ENCODE data around the gene FAM168A. TPM values are rescaled to one million over a fixed set of nuclear protein-coding genes. Genes with fewer than 3 reads are reported as not detected.

The FAM168A gene
- total and polyA plus RNA-seq, 2 donors = 29.0 to 31.4 TPM

DNA sequence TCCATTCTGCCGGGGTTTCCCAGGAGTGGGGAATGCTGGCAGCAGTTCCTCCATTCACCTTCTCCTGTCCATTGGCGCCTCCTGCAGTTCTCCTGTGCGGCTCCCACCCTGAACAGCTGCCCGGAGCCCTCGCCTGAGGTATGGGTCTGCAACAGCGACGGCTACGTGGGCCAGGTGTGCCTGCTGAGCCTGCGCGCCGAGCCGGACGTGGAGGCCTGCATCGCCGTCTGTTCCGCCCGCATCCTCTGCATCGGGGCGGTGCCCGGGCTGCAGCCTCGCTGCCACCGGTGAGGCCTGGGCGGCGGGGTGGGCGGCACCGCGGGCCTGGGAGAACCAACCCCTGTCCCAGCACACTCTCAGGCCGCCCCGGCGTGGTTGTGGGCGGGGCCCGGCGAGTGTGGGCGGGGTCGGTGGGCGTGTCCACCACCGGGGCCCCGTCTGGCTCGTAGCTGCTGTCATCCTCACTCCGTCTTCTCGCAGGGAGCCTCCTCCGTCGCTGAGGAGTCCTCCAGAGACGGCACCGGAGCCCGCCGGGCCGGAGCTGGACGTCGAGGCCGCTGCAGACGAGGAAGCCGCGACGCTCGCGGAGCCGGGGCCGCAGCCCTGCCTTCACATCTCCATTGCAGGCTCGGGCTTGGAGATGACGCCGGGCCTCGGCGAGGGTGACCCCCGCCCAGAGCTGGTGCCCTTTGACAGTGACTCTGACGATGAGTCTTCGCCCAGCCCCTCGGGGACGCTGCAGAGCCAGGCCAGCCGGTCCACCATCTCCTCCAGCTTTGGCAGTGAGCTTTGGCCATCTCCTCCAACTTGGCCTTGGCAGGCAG, 235.7 kb downstream of the FAM168A start:
- H3K4me3 ChIP-seq (ENCODE audit: low read depth, low read length) = no peak overlapping the region
- H3K4me1 ChIP-seq (ENCODE audit: insufficient read depth) = no peaks in the 10 kb centered on the region
- no peak for DNase-seq (ENCODE audit: extremely low spot score)
- 74% methylated on average over 70 of the region's 70 CpGs for WGBS
- H3K27ac ChIP-seq (ENCODE audit: low read depth) = no peak overlapping the region
- no peaks in the 10 kb centered on the region for H3K36me3 ChIP-seq (ENCODE audit: insufficient read depth)

DNA sequence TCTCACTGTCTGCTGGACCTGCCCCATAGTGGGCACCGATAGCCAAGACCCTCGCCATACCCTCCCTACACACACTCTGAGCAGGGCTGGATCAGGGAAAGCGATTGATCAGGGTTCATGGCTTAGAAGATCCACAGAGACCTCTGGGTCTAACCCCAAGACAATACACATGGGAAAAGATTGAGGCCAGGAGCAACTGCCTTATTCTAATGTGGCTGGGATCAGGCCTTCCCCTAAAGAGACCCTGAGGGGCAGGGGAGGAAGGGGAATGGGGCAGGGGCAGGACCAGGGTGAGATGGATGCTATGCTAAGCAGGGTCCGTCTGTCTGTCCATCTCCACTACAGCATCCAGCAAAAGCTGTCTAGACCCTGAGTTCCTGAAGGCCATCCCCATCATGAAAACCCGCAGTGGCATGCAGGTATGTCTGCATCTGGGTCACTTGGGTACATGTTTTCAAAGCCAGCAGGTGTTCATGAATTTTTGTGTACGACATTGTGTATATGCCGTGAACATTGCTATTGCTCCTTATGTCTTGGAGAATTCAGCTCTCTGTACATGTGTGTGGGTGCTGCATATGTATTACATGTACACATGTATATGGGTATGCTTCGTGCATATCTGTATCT, 237.1 kb downstream of the FAM168A start:
- Histone ChIP-seq H3K4me3 (ENCODE audit: low read depth, low read length) (no peak overlapping the region), H3K4me1 (ENCODE audit: insufficient read depth) (no peaks in the 10 kb centered on the region), H3K27ac (ENCODE audit: low read depth) (no peak overlapping the region), H3K36me3 (ENCODE audit: insufficient read depth) (no peaks in the 10 kb centered on the region)
- no peak for DNase-seq (ENCODE audit: extremely low spot score)
- 95% methylated on average over 8 of the region's 8 CpGs for WGBS

DNA sequence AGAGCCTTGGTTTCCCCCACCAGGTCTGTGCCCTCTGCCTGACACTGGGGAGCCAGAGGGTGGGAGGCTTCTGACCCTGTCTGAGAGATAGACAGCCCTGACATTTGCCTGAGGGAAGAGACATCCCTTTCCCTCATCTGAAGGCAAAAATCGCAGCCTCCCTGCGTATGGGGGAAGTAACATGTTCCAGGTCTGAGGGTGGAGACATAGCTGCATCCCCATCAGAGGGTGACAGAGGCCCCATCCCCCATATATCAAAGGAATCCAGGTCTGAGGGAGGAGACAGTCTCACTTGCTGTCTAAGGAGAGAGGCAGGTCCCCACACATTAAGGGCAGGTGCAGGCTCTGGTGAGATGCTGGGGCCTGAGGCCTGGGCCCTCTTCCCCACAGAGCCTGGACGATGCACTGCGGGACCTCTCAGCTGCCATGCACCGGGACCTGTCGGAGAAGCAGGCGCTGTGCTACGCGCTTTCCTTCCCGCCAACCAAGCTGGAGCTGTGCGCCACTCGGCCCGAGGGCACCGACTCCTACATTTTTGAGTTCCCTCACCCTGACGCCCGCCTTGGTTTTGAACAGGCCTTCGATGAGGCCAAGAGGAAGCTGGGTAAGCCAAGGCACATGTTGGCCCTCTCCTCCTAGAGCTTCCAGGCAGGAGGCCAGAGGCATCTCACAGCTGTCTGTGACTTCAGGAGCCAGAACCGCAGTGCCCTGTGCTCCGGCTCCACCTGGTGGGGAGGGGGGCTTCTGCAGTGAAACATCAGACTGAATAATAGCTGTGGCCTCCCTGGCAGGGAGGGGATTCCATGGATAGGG, 237.8 kb downstream of the FAM168A start:
- 80% methylated on average over 19 of the region's 19 CpGs for WGBS
- H3K27ac ChIP-seq (ENCODE audit: low read depth) = no peak overlapping the region
- no peaks in the 10 kb centered on the region for H3K36me3 ChIP-seq (ENCODE audit: insufficient read depth)
- no peak overlapping the region for H3K4me3 ChIP-seq (ENCODE audit: low read depth, low read length)
- no peak for DNase-seq (ENCODE audit: extremely low spot score)
- no peaks in the 10 kb centered on the region for H3K4me1 ChIP-seq (ENCODE audit: insufficient read depth)

DNA sequence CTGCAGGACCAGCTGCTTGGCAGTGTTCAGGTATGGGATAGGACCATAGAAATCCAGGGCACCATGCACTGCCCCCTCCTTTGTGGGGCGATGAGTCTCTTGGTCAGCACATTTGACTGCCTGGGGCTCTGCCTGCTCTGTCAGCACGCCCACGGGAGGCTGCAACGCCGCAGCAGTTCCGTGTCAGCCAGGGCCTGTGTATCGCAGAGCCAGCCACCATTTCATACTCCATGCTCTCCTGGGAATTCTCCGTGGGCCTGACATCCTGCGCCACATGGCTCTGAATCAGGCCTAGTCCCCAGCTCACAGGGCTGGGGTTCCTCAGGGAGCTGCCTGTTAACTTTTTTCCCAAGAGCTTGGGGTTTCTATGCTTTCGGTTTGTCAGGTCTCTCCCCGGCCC, 238.6 kb downstream of the FAM168A start:
- H3K4me1 ChIP-seq (ENCODE audit: insufficient read depth) = no peaks in the 10 kb centered on the region
- no peak overlapping the region for H3K27ac ChIP-seq (ENCODE audit: low read depth)
- no peaks in the 10 kb centered on the region for H3K36me3 ChIP-seq (ENCODE audit: insufficient read depth)
- H3K4me3 ChIP-seq (ENCODE audit: low read depth, low read length) = no peak overlapping the region
- no peak for DNase-seq (ENCODE audit: extremely low spot score)
- 81% methylated on average over 11 of the region's 11 CpGs for WGBS

DNA sequence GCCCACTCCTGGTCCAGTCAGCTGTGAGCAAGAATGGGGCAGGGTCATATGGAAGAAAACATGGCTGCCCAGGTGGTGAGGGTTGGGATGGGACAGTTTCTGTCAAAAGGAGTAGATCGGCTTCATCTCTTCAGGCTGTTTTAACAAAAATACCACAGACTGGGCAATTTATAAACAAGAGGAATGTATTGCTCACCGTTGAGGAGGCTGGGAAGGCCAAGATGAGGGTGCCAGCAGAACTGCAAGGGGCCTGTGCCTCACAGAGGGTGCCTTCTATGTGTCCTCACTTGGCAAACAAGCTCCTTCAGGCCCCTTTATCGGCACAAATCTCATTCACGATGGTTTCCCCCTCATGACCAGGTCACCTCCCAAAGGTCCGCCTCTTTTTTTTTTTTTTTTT, 239.8 kb downstream of the FAM168A start:
- WGBS = 66% methylated on average over 5 of the region's 5 CpGs
- H3K36me3 ChIP-seq (ENCODE audit: insufficient read depth) = no peaks in the 10 kb centered on the region
- H3K4me3 ChIP-seq (ENCODE audit: low read depth, low read length) = no peak overlapping the region
- H3K4me1 ChIP-seq (ENCODE audit: insufficient read depth) = no peaks in the 10 kb centered on the region
- DNase-seq (ENCODE audit: extremely low spot score) = no peak
- no peak overlapping the region for H3K27ac ChIP-seq (ENCODE audit: low read depth)

DNA sequence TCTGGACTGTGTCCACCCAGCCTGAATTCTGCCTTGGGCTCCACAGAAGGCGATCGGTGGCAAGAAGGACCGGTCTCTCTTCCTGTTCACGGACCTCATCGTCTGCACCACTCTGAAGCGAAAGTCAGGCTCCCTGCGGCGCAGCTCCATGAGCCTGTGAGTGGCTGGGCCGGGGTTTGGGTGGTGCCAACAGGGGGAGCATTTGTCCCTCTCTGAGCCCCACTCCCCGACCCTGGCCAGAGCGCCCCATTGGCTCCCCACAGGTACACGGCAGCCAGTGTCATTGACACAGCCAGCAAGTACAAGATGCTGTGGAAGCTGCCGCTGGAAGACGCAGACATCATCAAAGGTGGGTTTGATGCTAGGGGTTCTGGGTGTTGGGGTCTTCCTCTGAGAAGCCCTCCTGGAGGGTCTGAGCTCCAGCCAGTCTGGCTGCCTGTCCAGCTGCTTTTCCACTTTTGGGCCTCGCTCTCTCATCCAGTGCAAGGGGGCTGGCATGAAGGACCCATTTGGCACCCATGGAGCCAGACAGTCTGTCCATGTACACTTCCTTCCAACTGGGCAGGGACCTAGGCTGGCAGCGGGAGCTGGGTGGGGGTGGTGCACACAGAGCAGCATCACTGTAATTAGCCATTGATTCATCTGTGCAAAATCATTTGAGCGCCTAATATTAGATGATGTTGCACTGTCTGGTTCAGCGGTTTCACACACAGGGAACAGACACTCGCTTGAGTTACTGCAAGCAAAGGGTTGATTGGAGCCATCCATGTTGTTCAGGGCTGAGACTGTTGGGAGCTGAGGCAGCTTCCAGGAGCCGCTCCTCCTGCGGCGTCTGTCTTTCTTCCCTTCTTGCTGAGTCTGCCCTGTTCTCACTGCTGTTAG, 240.7 kb downstream of the FAM168A start:
- H3K27ac ChIP-seq (ENCODE audit: low read depth) = no peak overlapping the region
- 91% methylated on average over 22 of the region's 22 CpGs for WGBS
- H3K4me3 ChIP-seq (ENCODE audit: low read depth, low read length) = no peak overlapping the region
- no peaks in the 10 kb centered on the region for H3K36me3 ChIP-seq (ENCODE audit: insufficient read depth)
- H3K4me1 ChIP-seq (ENCODE audit: insufficient read depth) = no peaks in the 10 kb centered on the region
- no peak for DNase-seq (ENCODE audit: extremely low spot score)

DNA sequence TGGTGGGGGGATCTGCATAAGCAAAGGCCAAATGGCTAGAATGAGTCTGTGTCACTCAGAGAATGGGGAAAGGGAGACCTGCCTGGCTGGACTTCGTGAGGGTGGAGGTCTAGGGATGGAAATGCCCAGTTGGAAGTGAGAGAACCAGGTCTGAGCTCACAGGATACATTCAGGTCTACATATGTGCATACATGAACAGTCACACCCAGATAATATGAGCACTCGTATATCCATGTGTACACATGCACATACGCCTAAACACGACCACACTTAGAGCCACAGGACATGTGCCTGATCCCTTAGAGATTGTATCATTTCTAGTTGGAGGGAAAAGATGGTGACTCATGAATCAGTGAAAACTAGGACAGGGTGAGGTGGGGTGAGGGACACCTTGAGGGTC, 242.8 kb downstream of the FAM168A start:
- Histone ChIP-seq H3K4me1 (ENCODE audit: insufficient read depth) (no peaks in the 10 kb centered on the region), H3K4me3 (ENCODE audit: low read depth, low read length) (no peak overlapping the region), H3K27ac (ENCODE audit: low read depth) (no peak overlapping the region), H3K36me3 (ENCODE audit: insufficient read depth) (no peaks in the 10 kb centered on the region)
- WGBS = 89% methylated on average over 4 of the region's 4 CpGs
- no peak for DNase-seq (ENCODE audit: extremely low spot score)

DNA sequence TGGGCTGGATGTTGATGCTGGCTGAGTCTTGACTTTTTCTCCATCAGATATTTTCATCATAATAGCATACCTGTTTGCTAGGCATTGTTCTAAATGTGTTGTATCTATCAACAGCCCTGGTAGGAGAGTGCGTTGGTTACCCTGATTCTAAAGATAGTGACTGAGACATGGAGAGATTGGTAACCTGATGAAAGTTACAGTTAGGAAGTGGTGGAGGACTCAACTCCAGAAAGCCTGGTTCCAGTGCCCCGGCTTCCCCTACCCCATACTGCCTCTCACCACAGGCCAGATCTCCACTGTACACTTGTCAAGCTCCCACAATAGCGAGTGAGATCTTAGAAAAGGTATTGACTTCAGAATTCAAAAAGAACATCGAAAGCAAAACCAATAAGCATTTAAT, 244.5 kb downstream of the FAM168A start:
- Histone ChIP-seq H3K4me3 (ENCODE audit: low read depth, low read length) (no peak overlapping the region), H3K27ac (ENCODE audit: low read depth) (no peak overlapping the region), H3K4me1 (ENCODE audit: insufficient read depth) (no peaks in the 10 kb centered on the region), H3K36me3 (ENCODE audit: insufficient read depth) (no peaks in the 10 kb centered on the region)
- WGBS = 89% methylated on average over 4 of the region's 4 CpGs
- no peak for DNase-seq (ENCODE audit: extremely low spot score)

DNA sequence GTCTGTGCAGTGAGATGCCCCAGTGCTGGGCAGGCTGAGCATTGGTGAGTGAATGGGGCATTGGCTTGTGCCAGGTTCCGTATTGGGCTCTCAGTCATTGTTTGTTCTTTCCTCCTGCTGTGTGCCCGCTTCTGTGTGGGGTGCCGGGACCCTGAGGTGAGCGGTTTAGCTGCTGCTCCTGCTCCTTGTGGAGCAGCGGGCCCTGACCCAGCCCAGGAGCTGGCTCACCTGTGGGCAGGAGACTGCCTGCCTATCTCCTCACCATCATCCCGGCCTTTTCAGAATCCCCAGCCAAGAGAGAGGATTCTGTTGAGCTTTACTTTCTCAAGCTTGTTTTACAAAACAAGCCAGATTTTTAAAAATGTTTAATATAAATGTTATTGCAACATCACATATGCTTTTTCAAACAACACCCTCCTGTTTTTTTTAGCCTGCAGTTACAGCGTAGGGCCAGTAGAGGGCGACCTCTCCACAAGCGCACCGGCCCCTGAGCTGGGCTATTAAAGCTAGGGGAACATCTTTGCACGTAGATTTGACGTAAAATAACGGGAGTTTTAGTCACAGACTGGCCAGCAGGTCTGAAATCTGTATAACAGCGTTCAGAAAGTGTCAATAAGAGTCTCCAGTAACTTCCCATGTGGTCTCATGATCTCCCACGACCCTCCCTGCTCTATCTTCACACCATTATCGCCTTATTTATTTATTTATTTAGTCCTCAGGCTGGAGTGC, 246.8 kb downstream of the FAM168A start:
- Histone ChIP-seq H3K4me1 (ENCODE audit: insufficient read depth) (no peaks in the 10 kb centered on the region), H3K36me3 (ENCODE audit: insufficient read depth) (no peaks in the 10 kb centered on the region), H3K27ac (ENCODE audit: low read depth) (no peak overlapping the region), H3K4me3 (ENCODE audit: low read depth, low read length) (no peak overlapping the region)
- WGBS = 25% methylated on average over 16 of the region's 16 CpGs
- DNase-seq (ENCODE audit: extremely low spot score) = no peak

Small RNA genes within 50 kb of the gene (small RNA-seq; reads per million reads assigned to genes)
- gene AP000763.2 (not detected), gene HMGN2P38 (not detected)

Other genes starting within 250 kb of the FAM168A start
- 2.6 TPM for gene RELT, start 221.7 kb downstream of the FAM168A start, total RNA-seq
- gene RELT, start 221.7 kb downstream of the FAM168A start, polyA plus RNA-seq = 2.7 TPM
- gene PLEKHB1, start 48.5 kb upstream of the FAM168A start, total RNA-seq = 1.0 TPM
- gene PLEKHB1, start 48.5 kb upstream of the FAM168A start, polyA plus RNA-seq = 3.8 TPM
- 106 TPM for gene RAB6A, start 163.0 kb upstream of the FAM168A start, total RNA-seq
- 96.0 TPM for gene RAB6A, start 163.0 kb upstream of the FAM168A start, polyA plus RNA-seq
- 33.2 TPM for gene MRPL48, start 189.8 kb upstream of the FAM168A start, total RNA-seq
- 22.3 TPM for gene MRPL48, start 189.8 kb upstream of the FAM168A start, polyA plus RNA-seq

Data from urinary bladder (tissue), 4 donors.